PC-9 (cell line): Measurements from ENCODE around the gene TEP1. TPM values are rescaled to one million over a fixed set of nuclear protein-coding genes. Genes with fewer than 3 reads are reported as not detected.

Source experiments
- BruUV-seq: library from RNA; stranded (reverse); fragments of 400-500 nt; replicated peaks from 2 replicates; lab custom pipeline; 2021; lab: Mats Ljungman, UMichigan
- CTCF ChIA-PET: fragments of 300-600 bp; sonication (Branson Sonifier 250); formaldehyde crosslinking; loops from one replicate; lab custom pipeline; 2022; ENCODE audit warnings: antibody characterized with exemption; lab: Charles Lee
- POLR2A ChIA-PET: fragments of 300-600 bp; sonication (Branson Sonifier 250); formaldehyde crosslinking; loops from one replicate; lab custom pipeline; 2022; ENCODE audit warnings: antibody characterized with exemption; ENCODE audit not compliant: unreplicated experiment; lab: Charles Lee
- DNase-seq, 2 experiments: peaks; one replicate each; pipeline versions ENCODE4 v3.0.0 to v3.0.0-alpha.2; 2015 to 2022; ENCODE audit warnings: mixed read lengths in 1 of 2
- H2AFZ ChIP-seq: fragments of 200-600 bp; sonication (generic); 2 replicates; pipeline ENCODE4 v1.8.1; 2017; ENCODE audit warnings: antibody characterized with exemption
- H3F3A ChIP-seq: fragments of 200-600 bp; sonication (generic); 2 replicates; pipeline ENCODE4 v1.8.1; 2017; ENCODE audit warnings: antibody characterized with exemption, mild to moderate bottlenecking, low read depth; ENCODE audit not compliant: insufficient read depth
- H3K27ac ChIP-seq: fragments of 200-600 bp; sonication (generic); 2 replicates; pipeline ENCODE4 v1.6.1; 2016; ENCODE audit warnings: mixed run types
- H3K27me3 ChIP-seq: fragments of 200-600 bp; sonication (generic); 2 replicates; pipeline ENCODE4 v1.6.1; 2016; ENCODE audit warnings: low read depth, mixed run types; ENCODE audit not compliant: insufficient read depth
- H3K36me3 ChIP-seq: fragments of 200-600 bp; sonication (generic); 2 replicates; pipeline ENCODE4 v1.6.1; 2016; ENCODE audit warnings: low read depth, mixed run types
- H3K4me1 ChIP-seq: fragments of 200-600 bp; sonication (generic); replicated peaks from 2 replicates; pipeline ENCODE4 v1.6.1; 2016; ENCODE audit warnings: mixed run types; ENCODE audit not compliant: insufficient read depth
- H3K4me2 ChIP-seq: fragments of 200-600 bp; sonication (generic); 2 replicates; pipeline ENCODE4 v1.6.1; 2017; ENCODE audit warnings: mixed run types
- H3K4me3 ChIP-seq: fragments of 200-600 bp; sonication (generic); 2 replicates; pipeline ENCODE4 v1.6.1; 2016; ENCODE audit warnings: mixed run types
- H3K79me2 ChIP-seq: fragments of 200-600 bp; sonication (generic); 2 replicates; pipeline ENCODE4 v1.6.1; 2017; ENCODE audit warnings: low read depth, mixed run types
- H3K9me2 ChIP-seq: fragments of 200-600 bp; sonication (generic); 2 replicates; pipeline ENCODE4 v1.8.1; 2017; ENCODE audit warnings: mild to moderate bottlenecking; ENCODE audit not compliant: insufficient read depth
- H3K9me3 ChIP-seq: fragments of 200-600 bp; sonication (generic); 2 replicates; pipeline ENCODE4 v1.8.1; 2016; ENCODE audit warnings: low read depth; ENCODE audit not compliant: insufficient read depth
- H4K20me1 ChIP-seq: fragments of 200-600 bp; sonication (generic); 2 replicates; pipeline ENCODE4 v1.8.1; 2017; ENCODE audit not compliant: insufficient read depth
- EZH2 ChIP-seq: fragments of 200-600 bp; sonication (generic); IDR thresholded peaks from 2 replicates; pipeline ENCODE4 v1.8.0; 2017; ENCODE audit warnings: antibody characterized with exemption, low read depth
- intact Hi-C: fragments of 100-400 bp; cut with micrococcal nuclease; formaldehyde crosslinking; loops from one replicate; pipeline ENCODE4 v1.10.0; 2022; ENCODE audit not compliant: unreplicated experiment
- total RNA-seq: library from RNA; stranded (reverse); gene quantifications from 2 replicates; pipeline ENCODE4 v1.2.3, GENCODE V29; 2021
- TF ChIP-seq, protein P1 (sequence below): fragments of 200-600 bp; sonication (generic); conservative IDR thresholded peaks from 2 replicates; pipeline ENCODE4 v1.6.1; 2017; ENCODE audit warnings: mixed run types, antibody characterized with exemption, mild to moderate bottlenecking, moderate library complexity

TEP1 gene
- total RNA-seq, 1 experiment from 2014 or later = 20.4 TPM

GRCh38 chr14:20350860-20351259, 62.4 kb downstream of the TEP1 start:
- CTCF ChIA-PET = no interaction called here
- TF ChIP-seq EZH2 = no peak
- TF ChIP-seq, protein P1, sequence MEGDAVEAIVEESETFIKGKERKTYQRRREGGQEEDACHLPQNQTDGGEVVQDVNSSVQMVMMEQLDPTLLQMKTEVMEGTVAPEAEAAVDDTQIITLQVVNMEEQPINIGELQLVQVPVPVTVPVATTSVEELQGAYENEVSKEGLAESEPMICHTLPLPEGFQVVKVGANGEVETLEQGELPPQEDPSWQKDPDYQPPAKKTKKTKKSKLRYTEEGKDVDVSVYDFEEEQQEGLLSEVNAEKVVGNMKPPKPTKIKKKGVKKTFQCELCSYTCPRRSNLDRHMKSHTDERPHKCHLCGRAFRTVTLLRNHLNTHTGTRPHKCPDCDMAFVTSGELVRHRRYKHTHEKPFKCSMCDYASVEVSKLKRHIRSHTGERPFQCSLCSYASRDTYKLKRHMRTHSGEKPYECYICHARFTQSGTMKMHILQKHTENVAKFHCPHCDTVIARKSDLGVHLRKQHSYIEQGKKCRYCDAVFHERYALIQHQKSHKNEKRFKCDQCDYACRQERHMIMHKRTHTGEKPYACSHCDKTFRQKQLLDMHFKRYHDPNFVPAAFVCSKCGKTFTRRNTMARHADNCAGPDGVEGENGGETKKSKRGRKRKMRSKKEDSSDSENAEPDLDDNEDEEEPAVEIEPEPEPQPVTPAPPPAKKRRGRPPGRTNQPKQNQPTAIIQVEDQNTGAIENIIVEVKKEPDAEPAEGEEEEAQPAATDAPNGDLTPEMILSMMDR = no peak
- no peaks in the 10 kb centered on the region for H3K9me2 ChIP-seq
- H3F3A ChIP-seq = no peaks in the 10 kb centered on the region
- H3K27me3 ChIP-seq = no peaks in the 10 kb centered on the region
- no peak overlapping the region for H2AFZ ChIP-seq
- no peaks in the 10 kb centered on the region for H3K36me3 ChIP-seq
- H3K27ac ChIP-seq = no peak overlapping the region
- no peaks in the 10 kb centered on the region for H3K79me2 ChIP-seq
- no TSS peak for BruUV-seq
- POLR2A ChIA-PET = no interaction called here
- no peaks in the 10 kb centered on the region for H4K20me1 ChIP-seq
- no peaks in the 10 kb centered on the region for H3K9me3 ChIP-seq
- DNase-seq = no peak
- intact Hi-C loops = no loop called here
- H3K4me2 ChIP-seq = no peak overlapping the region
- no peak overlapping the region for H3K4me3 ChIP-seq
- no peaks in the 10 kb centered on the region for H3K4me1 ChIP-seq

- ChIA-PET CTCF (no interaction called here), POLR2A (no interaction called here)
- TF ChIP-seq, protein P1 = no peak
- TF ChIP-seq EZH2 = no peak
- intact Hi-C loops = no loop called here
- Histone ChIP-seq H3K4me1 (no peaks in the 10 kb centered on the region), H3K27me3 (no peaks in the 10 kb centered on the region), H3K4me3 (no peak overlapping the region), H3K9me2 (no peaks in the 10 kb centered on the region), H3K27ac (no peak overlapping the region), H3F3A (no peaks in the 10 kb centered on the region), H3K4me2 (no peak overlapping the region), H3K36me3 (no peaks in the 10 kb centered on the region), H3K79me2 (no peaks in the 10 kb centered on the region), H4K20me1 (no peaks in the 10 kb centered on the region), H3K9me3 (no peaks in the 10 kb centered on the region), H2AFZ (no peak overlapping the region)
- no peak for DNase-seq
- no TSS peak for BruUV-seq
Measured at GRCh38 chr14:20350282-20350681, 63.0 kb downstream of the TEP1 start.

GRCh38 chr14:20347747-20348146, 65.6 kb downstream of the TEP1 start:
- H3K27me3 ChIP-seq = no peaks in the 10 kb centered on the region
- H3K4me1 ChIP-seq = no peaks in the 10 kb centered on the region
- H3F3A ChIP-seq = peaks cover 3% of the 10 kb centered on the region
- H3K4me2 ChIP-seq = no peak overlapping the region
- no peak overlapping the region for H3K27ac ChIP-seq
- BruUV-seq = no TSS peak
- intact Hi-C loops = loop anchor here (10.0 kb wide), 1 partner anchor 117 kb away; the partner anchor contains the start of genes PIP4P1 and PNP
- H3K9me2 ChIP-seq = no peaks in the 10 kb centered on the region
- POLR2A ChIA-PET = no interaction called here
- no peaks in the 10 kb centered on the region for H3K36me3 ChIP-seq
- H3K9me3 ChIP-seq = no peaks in the 10 kb centered on the region
- DNase-seq = no peak
- H4K20me1 ChIP-seq = no peaks in the 10 kb centered on the region
- TF ChIP-seq, protein P1 = no peak
- TF ChIP-seq EZH2 = no peak
- peaks cover 15% of the 10 kb centered on the region for H3K79me2 ChIP-seq
- CTCF ChIA-PET = no interaction called here
- H2AFZ ChIP-seq = no peak overlapping the region
- no peak overlapping the region for H3K4me3 ChIP-seq
